IMR-90 (cell line): Measurements from ENCODE around the gene IL18RAP. TPM values are rescaled to one million over a fixed set of nuclear protein-coding genes. Genes with fewer than 3 reads are reported as not detected.

Experiments used
- ATAC-seq: fragments of 200-7000 bp; cut with Tn5 transposase; 2 replicates; pipeline ENCODE4 v1.9.1; 2020; ENCODE audit warnings: low read depth, mild to moderate bottlenecking, moderate library complexity
- BruUV-seq: library from RNA; stranded (reverse); fragments of 400-500 nt; replicated peaks from 2 replicates; lab custom pipeline; 2021; lab: Mats Ljungman, UMichigan
- CTCF ChIA-PET: fragments of 300-600 bp; formaldehyde crosslinking; extraction: SDS; loops from one replicate; lab custom pipeline; 2021; ENCODE audit warnings: antibody characterized with exemption; lab: Yijun Ruan, JAX
- POLR2A ChIA-PET: fragments of 300-600 bp; sonication (Branson Sonifier 250); formaldehyde crosslinking; loops from one replicate; lab custom pipeline; 2022; ENCODE audit warnings: antibody characterized with exemption; ENCODE audit not compliant: unreplicated experiment; lab: Charles Lee
- DNase-seq: peaks from one replicate; pipeline ENCODE4 v3.0.0; 2013
- H2AFZ ChIP-seq: replicated peaks from 2 replicates; pipeline ENCODE3; 2013; ENCODE audit warnings: low read length, mild to moderate bottlenecking; ENCODE audit not compliant: poor library complexity
- H2AK5ac ChIP-seq: 2 replicates; pipeline ENCODE4 v1.6.1; 2013; ENCODE audit warnings: low read depth, low read length, inconsistent platforms
- H2AK9ac ChIP-seq: replicated peaks from 2 replicates; pipeline ENCODE3; 2013; ENCODE audit warnings: mild to moderate bottlenecking, low read depth, low read length, moderate library complexity; ENCODE audit not compliant: poor library complexity
- H2BK120ac ChIP-seq: 2 replicates; pipeline ENCODE4 v1.6.1; 2013; ENCODE audit warnings: low read depth, low read length, inconsistent platforms
- H2BK15ac ChIP-seq: 3 replicates; pipeline ENCODE4 v1.6.1; 2013; ENCODE audit warnings: low read depth, low read length, inconsistent platforms
- H2BK20ac ChIP-seq: 2 replicates; pipeline ENCODE4 v1.6.1; 2013; ENCODE audit warnings: low read depth, mild to moderate bottlenecking, inconsistent platforms, low read length, moderate library complexity
- H2BK5ac ChIP-seq: 2 replicates; pipeline ENCODE4 v1.6.1; 2013; ENCODE audit warnings: mild to moderate bottlenecking, low read depth, low read length, inconsistent platforms; ENCODE audit not compliant: poor library complexity, severe bottlenecking
- H3K14ac ChIP-seq: replicated peaks from 2 replicates; pipeline ENCODE4 v1.6.1; 2013; ENCODE audit warnings: low read depth, low read length, inconsistent platforms
- H3K18ac ChIP-seq: 2 replicates; pipeline ENCODE4 v1.6.1; 2013; ENCODE audit warnings: low read depth, low read length, control low read depth
- H3K23ac ChIP-seq: 2 replicates; pipeline ENCODE4 v1.6.1; 2013; ENCODE audit warnings: low read depth, low read length, inconsistent platforms
- H3K27ac ChIP-seq: 2 replicates; pipeline ENCODE4 v1.5.1; 2013; ENCODE audit warnings: mild to moderate bottlenecking, control low read depth, low read length; ENCODE audit not compliant: insufficient read depth
- H3K27me3 ChIP-seq: 2 replicates; pipeline ENCODE4 v1.6.1; 2013; ENCODE audit warnings: low read length; ENCODE audit not compliant: control insufficient read depth, insufficient read depth
- H3K36me3 ChIP-seq: 2 replicates; pipeline ENCODE4 v1.6.1; 2013; ENCODE audit warnings: low read length, mixed read lengths; ENCODE audit not compliant: control insufficient read depth, insufficient read depth
- H3K4ac ChIP-seq: 2 replicates; pipeline ENCODE4 v1.6.1; 2013; ENCODE audit warnings: low read depth, low read length, inconsistent platforms
- H3K4me1 ChIP-seq: 2 replicates; pipeline ENCODE4 v1.6.1; 2013; ENCODE audit warnings: low read length, mixed read lengths; ENCODE audit not compliant: control insufficient read depth, insufficient read depth
- H3K4me2 ChIP-seq: 2 replicates; pipeline ENCODE4 v1.6.1; 2013; ENCODE audit warnings: low read depth, mild to moderate bottlenecking, control low read depth, low read length, moderate library complexity
- H3K4me3 ChIP-seq: 2 replicates; pipeline ENCODE4 v1.5.1; 2013; ENCODE audit warnings: low read depth, mild to moderate bottlenecking, control low read depth, low read length, moderate library complexity; ENCODE audit not compliant: insufficient read depth
- H3K56ac ChIP-seq: 2 replicates; pipeline ENCODE4 v1.6.1; 2013; ENCODE audit warnings: low read length, inconsistent platforms; ENCODE audit not compliant: insufficient read depth; ENCODE audit errors: extremely low read depth
- H3K79me1 ChIP-seq, 2 experiments: 2 replicates each; pipeline ENCODE4 v1.6.1; 2013; ENCODE audit warnings: low read length in 2 of 2, inconsistent platforms in 1 of 2, low read depth in 1 of 2
- H3K9ac ChIP-seq: 2 replicates; pipeline ENCODE4 v1.6.1; 2013; ENCODE audit warnings: low read depth, low read length, control low read depth
- H3K9me1 ChIP-seq: 2 replicates; pipeline ENCODE4 v1.6.1; 2013; ENCODE audit warnings: low read length, inconsistent platforms; ENCODE audit not compliant: insufficient read depth
- H3K9me3 ChIP-seq: 2 replicates; pipeline ENCODE4 v1.6.1; 2013; ENCODE audit warnings: low read length; ENCODE audit not compliant: control insufficient read depth, insufficient read depth
- H4K20me1 ChIP-seq: 2 replicates; pipeline ENCODE4 v1.6.1; 2013; ENCODE audit warnings: low read length, inconsistent platforms; ENCODE audit not compliant: insufficient read depth
- H4K5ac ChIP-seq: 2 replicates; pipeline ENCODE4 v1.6.1; 2013; ENCODE audit warnings: mild to moderate bottlenecking, low read depth, low read length, control low read depth
- H4K8ac ChIP-seq, 2 experiments: 2 replicates each; pipeline ENCODE4 v1.6.1; 2013; ENCODE audit warnings: low read depth in 2 of 2, low read length in 2 of 2, control low read depth in 1 of 2, inconsistent platforms in 1 of 2
- H4K91ac ChIP-seq: 2 replicates; pipeline ENCODE4 v1.6.1; 2013; ENCODE audit warnings: low read depth, low read length, inconsistent platforms; ENCODE audit not compliant: insufficient read depth
- FOS ChIP-seq: fragments of 150-350 bp; IDR thresholded peaks from 2 replicates; pipeline ENCODE4 v1.6.1; 2016; ENCODE audit warnings: low read depth, low read length
- NFE2L2 ChIP-seq: fragments of 150-350 bp; IDR thresholded peaks from 2 replicates; pipeline ENCODE4 v1.6.1; 2016; ENCODE audit warnings: low read depth, mild to moderate bottlenecking, low read length
- RCOR1 ChIP-seq: IDR thresholded peaks from 2 replicates; pipeline ENCODE4 v1.6.1; 2012; ENCODE audit warnings: mild to moderate bottlenecking, low read length, improper control_type of control experiment; ENCODE audit not compliant: insufficient replicate concordance
- WGBS, 2 experiments: methylation state at CpG; one replicate each; pipeline versions ENCODE4 v1.1.5 to v1.1.7; 2013; ENCODE audit warnings: missing lambda C conversion rate in 2 of 2; ENCODE audit not compliant: insufficient read length in 1 of 2; ENCODE audit errors: extremely low coverage in 2 of 2; 5-methylcytosine and 5-hydroxymethylcytosine counted together
- dilution Hi-C: fragments of 300-500 bp; cut with HindIII; formaldehyde crosslinking; loops from one replicate; pipeline ENCODE4 v1.14.3; 2018; ENCODE audit warnings: low sequenced_read_pairs; ENCODE audit not compliant: unreplicated experiment
- in situ Hi-C: fragments of 300-500 bp; cut with MboI; formaldehyde crosslinking; loops from 3 replicates; pipeline ENCODE4 v1.14.3; 2019; ENCODE audit warnings: low sequenced_read_pairs, inconsistent platforms, mixed read lengths
- intact Hi-C: fragments of 100-400 bp; cut with micrococcal nuclease; formaldehyde crosslinking; loops from 2 replicates; pipeline ENCODE4 v1.10.0; 2022
- polyA plus RNA-seq, 3 experiments: library from polyadenylated mRNA; depleted of rRNA; stranded (reverse); fragments of >200 nt; gene quantifications; 2 replicates each; pipeline ENCODE4 v1.2.3, GENCODE V29; 2012; ENCODE audit warnings: low replicate concordance in 1 of 3
- total RNA-seq: library from RNA; depleted of rRNA; stranded (reverse); fragments of >200 nt; gene quantifications from 2 replicates; pipeline ENCODE4 v1.2.3, GENCODE V29; 2012
- TF ChIP-seq, protein P1 (sequence below): fragments of 150-350 bp; IDR thresholded peaks from 2 replicates; pipeline ENCODE4 v1.6.1; 2017; ENCODE audit warnings: mild to moderate bottlenecking, antibody characterized with exemption, low read length, low read depth

The IL18RAP gene
- total and polyA plus RNA-seq, 2 of the 4 experiments (the other 2 are of a cell fraction) = not detected

GRCh38 chr2:102435741-102436140 is 12.8 kb downstream of the IL18RAP start:
- H2AK9ac ChIP-seq = no peak overlapping the region
- TF ChIP-seq RCOR1 (no peak), NFE2L2 (no peak), FOS (no peak)
- TF ChIP-seq, protein P1, sequence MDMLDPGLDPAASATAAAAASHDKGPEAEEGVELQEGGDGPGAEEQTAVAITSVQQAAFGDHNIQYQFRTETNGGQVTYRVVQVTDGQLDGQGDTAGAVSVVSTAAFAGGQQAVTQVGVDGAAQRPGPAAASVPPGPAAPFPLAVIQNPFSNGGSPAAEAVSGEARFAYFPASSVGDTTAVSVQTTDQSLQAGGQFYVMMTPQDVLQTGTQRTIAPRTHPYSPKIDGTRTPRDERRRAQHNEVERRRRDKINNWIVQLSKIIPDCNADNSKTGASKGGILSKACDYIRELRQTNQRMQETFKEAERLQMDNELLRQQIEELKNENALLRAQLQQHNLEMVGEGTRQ = no peak
- no peak overlapping the region for H2BK15ac ChIP-seq
- H3K56ac ChIP-seq = no peak overlapping the region
- H2AFZ ChIP-seq = no peak overlapping the region
- H3K27ac ChIP-seq = no peak overlapping the region
- H2BK120ac ChIP-seq = no peak overlapping the region
- ChIA-PET POLR2A (no interaction called here), CTCF (interaction anchor here (1.1 kb wide), 1 partner anchor 182 kb away, joined by 3 read pairs; no protein-coding TSS in a partner anchor)
- H3K4me2 ChIP-seq = no peak overlapping the region
- no peak overlapping the region for H4K5ac ChIP-seq
- H2BK20ac ChIP-seq = no peak overlapping the region
- no peak overlapping the region for H3K23ac ChIP-seq
- H3K9ac ChIP-seq = no peak overlapping the region
- H3K36me3 ChIP-seq = no peaks in the 10 kb centered on the region
- peaks cover 6% of the 10 kb centered on the region for H3K27me3 ChIP-seq
- H3K4ac ChIP-seq = no peak overlapping the region
- no peak overlapping the region for H4K8ac ChIP-seq
- BruUV-seq = no TSS peak
- no peaks in the 10 kb centered on the region for H3K9me3 ChIP-seq
- H3K9me1 ChIP-seq = no peaks in the 10 kb centered on the region
- 0 out of 2 replicates have a peak, but pooled peaks cover 2% of the 10 kb centered on the region for H3K4me1 ChIP-seq
- H3K18ac ChIP-seq = no peak overlapping the region
- H3K4me3 ChIP-seq = no peak overlapping the region
- WGBS, 2 experiments = no CpG with 5 or more reads among the region's 2 CpGs
- no peak overlapping the region for H3K14ac ChIP-seq
- ATAC-seq (no peak), DNase-seq (no peak)
- H2AK5ac ChIP-seq = no peak overlapping the region
- H4K91ac ChIP-seq = no peak overlapping the region
- H4K20me1 ChIP-seq = no peaks in the 10 kb centered on the region
- intact Hi-C loops = no loop called here
- H3K79me1 ChIP-seq = no peaks in the 10 kb centered on the region
- dilution Hi-C loops = no loop called here
- in situ Hi-C loops = no loop called here
- H2BK5ac ChIP-seq = no peak overlapping the region
